SK-N-SH (cell line): Measurements from ENCODE around the gene NTSR1. TPM values are rescaled to one million over a fixed set of nuclear protein-coding genes. Genes with fewer than 3 reads are reported as not detected.

Experiments used
- CTCF ChIA-PET: fragments of 300-600, 350-600 bp; formaldehyde crosslinking; extraction: SDS; loops from one replicate; lab custom pipeline; 2021; lab: Yijun Ruan, JAX
- POLR2A ChIA-PET: fragments of 350-600 bp; sonication (Branson Sonifier 250); formaldehyde crosslinking; extraction: SDS; loops from one replicate; lab custom pipeline; 2020; ENCODE audit warnings: antibody characterized with exemption, inconsistent platforms; lab: Yijun Ruan, JAX
- DNase-seq: peaks from one replicate; pipeline ENCODE4 v3.0.0; 2012
- H2AFZ ChIP-seq: fragments of 200-600 bp; sonication (generic); 2 replicates; pipeline ENCODE4 v1.8.1; 2016; ENCODE audit warnings: antibody characterized with exemption, mild to moderate bottlenecking, low read depth
- H3F3A ChIP-seq: fragments of 200-600 bp; sonication (generic); replicated peaks from 2 replicates; pipeline ENCODE3; 2016; ENCODE audit warnings: antibody characterized with exemption, mild to moderate bottlenecking; ENCODE audit not compliant: insufficient read depth
- H3K27ac ChIP-seq, 2 experiments: fragments of 200-500 bp in 1 of 2; fragments of 200-600 bp in 1 of 2; sonication (Bioruptor generic) in 1 of 2; sonication (generic), shearing (Covaris generic) in 1 of 2; 2 replicates each; pipeline versions ENCODE4 v1.5.1 to v1.6.1; 2014 to 2016; ENCODE audit warnings: low read depth in 2 of 2, inconsistent platforms in 1 of 2, low read length in 1 of 2, mild to moderate bottlenecking in 1 of 2, mixed read lengths in 1 of 2
- H3K27me3 ChIP-seq: fragments of 200-600 bp; sonication (generic), shearing (Covaris generic); 2 replicates; pipeline ENCODE4 v1.6.1; 2016; ENCODE audit warnings: mixed run types; ENCODE audit not compliant: insufficient read depth
- H3K36me3 ChIP-seq, 2 experiments: fragments of 200-500 bp in 1 of 2; fragments of 200-600 bp in 1 of 2; sonication (Bioruptor generic) in 1 of 2; sonication (generic) in 1 of 2; replicated peaks in 1 of 2; 2 replicates each; pipeline versions ENCODE3 to v1.5.1; 2014 to 2016; ENCODE audit warnings: low read length in 1 of 2, mild to moderate bottlenecking in 1 of 2; ENCODE audit not compliant: insufficient read depth in 2 of 2, control insufficient read depth in 1 of 2
- H3K4me1 ChIP-seq, 2 experiments: fragments of 200-500 bp in 1 of 2; fragments of 200-600 bp in 1 of 2; sonication (Bioruptor generic) in 1 of 2; sonication (generic), shearing (Covaris generic) in 1 of 2; 2 replicates each; pipeline versions ENCODE4 v1.5.1 to v1.6.1; 2014 to 2016; ENCODE audit warnings: low read depth in 1 of 2, low read length in 1 of 2, mixed run types in 1 of 2; ENCODE audit not compliant: insufficient read depth in 2 of 2, control insufficient read depth in 1 of 2
- H3K4me2 ChIP-seq: fragments of 200-600 bp; sonication (generic), shearing (Covaris generic); 2 replicates; pipeline ENCODE4 v1.6.1; 2017; ENCODE audit warnings: mixed run types
- H3K4me3 ChIP-seq, 2 experiments: fragments of 200-500 bp in 1 of 2; fragments of 200-600 bp in 1 of 2; sonication (Bioruptor generic) in 1 of 2; sonication (generic), shearing (Covaris generic) in 1 of 2; 2 replicates each; pipeline versions ENCODE4 v1.5.1 to v1.8.1; 2014 to 2016; ENCODE audit warnings: low read depth in 2 of 2, inconsistent platforms in 1 of 2, low read length in 1 of 2, mild to moderate bottlenecking in 1 of 2, mixed read lengths in 1 of 2, moderate library complexity in 1 of 2
- H3K79me2 ChIP-seq: fragments of 200-600 bp; sonication (generic); 2 replicates; pipeline ENCODE4 v1.8.1; 2017; ENCODE audit warnings: mild to moderate bottlenecking; ENCODE audit not compliant: insufficient read depth
- H3K9ac ChIP-seq: fragments of 200-600 bp; sonication (generic); 2 replicates; pipeline ENCODE4 v1.6.1; 2017; ENCODE audit warnings: mixed run types
- H3K9me2 ChIP-seq: fragments of 200-600 bp; sonication (generic); 2 replicates; pipeline ENCODE4 v1.6.1; 2017; ENCODE audit warnings: mixed run types
- H3K9me3 ChIP-seq: fragments of 200-600 bp; sonication (generic); 2 replicates; pipeline ENCODE4 v1.6.1; 2017; ENCODE audit warnings: mixed run types, mild to moderate bottlenecking, moderate library complexity
- H4K20me1 ChIP-seq: fragments of 200-600 bp; sonication (generic); 2 replicates; pipeline ENCODE4 v1.6.1; 2017; ENCODE audit warnings: mild to moderate bottlenecking, mixed run types; ENCODE audit not compliant: insufficient read depth
- CHD2 ChIP-seq: fragments of 150-350 bp; IDR thresholded peaks from 2 replicates; pipeline ENCODE4 v1.6.1; 2018; ENCODE audit warnings: low read length; ENCODE audit not compliant: partially characterized antibody
- MXI1 ChIP-seq: IDR thresholded peaks from 2 replicates; pipeline ENCODE4 v1.6.1; 2012; ENCODE audit warnings: mild to moderate bottlenecking, low read depth, low read length, improper control_type of control experiment
- NRF1 ChIP-seq: IDR thresholded peaks from 2 replicates; pipeline ENCODE4 v1.6.1; 2012; ENCODE audit warnings: low read depth, mild to moderate bottlenecking, low read length
- POLR2AphosphoS5 ChIP-seq: IDR thresholded peaks from 2 replicates; pipeline ENCODE4 v1.6.1; 2012; ENCODE audit warnings: low read depth, low read length
- RCOR1 ChIP-seq: fragments of 150-350 bp; IDR thresholded peaks from 2 replicates; pipeline ENCODE4 v1.6.1; 2017; ENCODE audit warnings: antibody characterized with exemption, low read length
- RXRA ChIP-seq: IDR thresholded peaks from 2 replicates; pipeline ENCODE4 v1.4.0; 2012; ENCODE audit warnings: low read depth, mild to moderate bottlenecking, borderline replicate concordance
- SIN3A ChIP-seq: IDR thresholded peaks from 2 replicates; pipeline ENCODE4 v1.6.1; 2012; ENCODE audit warnings: low read depth, mild to moderate bottlenecking, low read length, moderate library complexity, borderline replicate concordance
- TCF12 ChIP-seq: IDR thresholded peaks from 2 replicates; pipeline ENCODE4 v1.4.0; 2012
- WGBS: methylation state at CpG from one replicate; pipeline ENCODE4 v1.1.6; 2017; ENCODE audit warnings: low lambda C conversion rate; 5-methylcytosine and 5-hydroxymethylcytosine counted together
- polyA plus RNA-seq, 3 experiments: library from polyadenylated mRNA; depleted of rRNA; stranded (reverse); fragments of >200 nt; gene quantifications; 2 replicates each; pipeline ENCODE4 v1.2.3, GENCODE V29; 2012
- TF ChIP-seq, protein P1 (sequence below): IDR thresholded peaks from 2 replicates; pipeline ENCODE4 v1.4.0; 2012; ENCODE audit warnings: low read depth
- TF ChIP-seq, protein P2 (sequence below): fragments of 150-350 bp; IDR thresholded peaks from 2 replicates; pipeline ENCODE4 v1.6.1; 2017; ENCODE audit warnings: antibody characterized with exemption, low read length, low read depth, borderline replicate concordance
- TF ChIP-seq, protein P3 (sequence below): IDR thresholded peaks from 2 replicates; pipeline ENCODE4; 2012
- TF ChIP-seq, protein P4 (sequence below): fragments of 150-350 bp; IDR thresholded peaks from 2 replicates; pipeline ENCODE4 v1.6.1; 2016; ENCODE audit warnings: mild to moderate bottlenecking, low read depth, low read length

The NTSR1 gene
- polyA plus RNA-seq, 1 of the 3 experiments (the other 2 are of a cell fraction) = 8.2 TPM

DNA sequence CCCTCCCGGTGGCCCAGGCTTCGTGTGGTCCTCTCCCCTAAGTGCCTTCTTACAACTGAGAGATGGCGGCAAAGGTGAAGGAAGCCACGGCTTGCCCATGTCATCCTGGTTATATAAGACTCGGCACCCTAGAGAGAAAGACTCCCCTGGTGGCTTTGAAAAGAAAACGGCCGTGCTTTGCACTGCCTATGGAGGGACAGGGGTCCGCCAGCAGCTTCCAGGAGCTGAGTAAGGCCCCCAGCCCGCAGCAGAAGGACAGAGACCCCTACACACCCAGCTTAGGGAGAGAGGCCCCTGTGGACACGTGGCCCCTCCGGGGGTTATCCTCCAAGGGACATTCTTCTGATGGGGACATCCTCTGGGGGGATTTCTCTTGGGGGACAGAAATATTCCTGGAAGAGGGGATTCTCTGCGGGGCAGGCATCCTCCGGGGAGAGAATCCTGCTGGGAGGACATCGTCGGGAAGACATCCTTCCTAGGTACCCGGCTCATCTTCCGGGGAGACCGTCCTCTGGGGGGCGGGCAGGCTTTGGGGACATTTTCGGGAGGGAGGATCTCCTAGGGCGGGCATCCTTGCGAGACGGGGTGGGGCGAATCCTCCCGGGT is 95.5 kb downstream of the NTSR1 start (continued):
- TF ChIP-seq RXRA (no peak), TCF12 (no peak), NRF1 (no peak)
- TF ChIP-seq, protein P1, sequence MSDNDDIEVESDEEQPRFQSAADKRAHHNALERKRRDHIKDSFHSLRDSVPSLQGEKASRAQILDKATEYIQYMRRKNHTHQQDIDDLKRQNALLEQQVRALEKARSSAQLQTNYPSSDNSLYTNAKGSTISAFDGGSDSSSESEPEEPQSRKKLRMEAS = no peak
- TF ChIP-seq, protein P2, sequence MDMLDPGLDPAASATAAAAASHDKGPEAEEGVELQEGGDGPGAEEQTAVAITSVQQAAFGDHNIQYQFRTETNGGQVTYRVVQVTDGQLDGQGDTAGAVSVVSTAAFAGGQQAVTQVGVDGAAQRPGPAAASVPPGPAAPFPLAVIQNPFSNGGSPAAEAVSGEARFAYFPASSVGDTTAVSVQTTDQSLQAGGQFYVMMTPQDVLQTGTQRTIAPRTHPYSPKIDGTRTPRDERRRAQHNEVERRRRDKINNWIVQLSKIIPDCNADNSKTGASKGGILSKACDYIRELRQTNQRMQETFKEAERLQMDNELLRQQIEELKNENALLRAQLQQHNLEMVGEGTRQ = no peak
- TF ChIP-seq, protein P3, sequence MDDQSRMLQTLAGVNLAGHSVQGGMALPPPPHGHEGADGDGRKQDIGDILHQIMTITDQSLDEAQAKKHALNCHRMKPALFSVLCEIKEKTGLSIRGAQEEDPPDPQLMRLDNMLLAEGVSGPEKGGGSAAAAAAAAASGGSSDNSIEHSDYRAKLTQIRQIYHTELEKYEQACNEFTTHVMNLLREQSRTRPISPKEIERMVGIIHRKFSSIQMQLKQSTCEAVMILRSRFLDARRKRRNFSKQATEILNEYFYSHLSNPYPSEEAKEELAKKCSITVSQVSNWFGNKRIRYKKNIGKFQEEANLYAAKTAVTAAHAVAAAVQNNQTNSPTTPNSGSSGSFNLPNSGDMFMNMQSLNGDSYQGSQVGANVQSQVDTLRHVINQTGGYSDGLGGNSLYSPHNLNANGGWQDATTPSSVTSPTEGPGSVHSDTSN = no peak

DNA sequence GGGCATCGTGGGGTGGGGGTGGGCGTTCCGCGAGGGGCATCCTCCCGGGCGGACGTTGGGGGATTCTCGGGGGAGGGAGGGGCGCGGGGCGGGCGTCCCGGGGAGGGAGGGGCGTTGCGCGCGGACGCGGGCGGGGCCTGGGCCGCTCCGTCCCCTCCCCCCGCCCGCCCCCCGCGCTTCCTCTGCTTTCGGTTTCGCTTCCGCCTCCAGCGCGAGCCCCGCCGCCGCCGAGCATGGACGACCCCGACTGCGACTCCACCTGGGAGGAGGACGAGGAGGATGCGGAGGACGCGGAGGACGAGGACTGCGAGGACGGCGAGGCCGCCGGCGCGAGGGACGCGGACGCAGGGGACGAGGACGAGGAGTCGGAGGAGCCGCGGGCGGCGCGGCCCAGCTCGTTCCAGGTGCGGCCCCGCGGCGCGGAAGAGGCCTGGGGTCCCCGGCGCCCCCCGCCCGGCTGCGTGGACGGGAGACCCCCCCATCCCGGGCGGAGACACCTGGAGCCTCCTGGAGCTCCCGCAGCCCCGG is 96.1 kb downstream of the NTSR1 start, which contains the start of gene OGFR:
TSS of gene OGFR (plus strand) at position 209 of the 528 bp plus-strand sequence. CDS start at position 234, 25 bp downstream.
- Histone ChIP-seq H4K20me1 (peaks cover 26% of the 10 kb centered on the region), H3K27ac (peak within 1 kb of the TSS; percentile 33 to 67; a peak in 3 of 4 replicates), H3K4me1 (peaks cover 10 to 27% of the 10 kb centered on the region in 2 experiments; a peak in 2 of 4 replicates), H3K79me2 (peaks cover 30% of the 10 kb centered on the region), H3K9me3 (no peaks in the 10 kb centered on the region), H3F3A (peaks cover 12% of the 10 kb centered on the region), H3K9me2 (no peaks in the 10 kb centered on the region), H3K27me3 (no peaks in the 10 kb centered on the region), H3K9ac (peak within 1 kb of the TSS; percentile 80), H3K4me2 (peak within 1 kb of the TSS; percentile 96), H2AFZ (peak within 1 kb of the TSS; percentile 94), H3K36me3 (peaks cover 22 to 32% of the 10 kb centered on the region in 2 experiments), H3K4me3 (peak within 1 kb of the TSS; percentile 85 to 92)
- ChIA-PET POLR2A (interaction anchor here (1.0 kb wide), 1 partner anchor 14 kb away, joined by 3 read pairs; no protein-coding TSS in a partner anchor), CTCF (interaction anchor here (2.6 to 3.8 kb wide), 2 partner anchors 11 to 13 kb away, joined by 13 to 17 read pairs; no protein-coding TSS in a partner anchor)
- TF ChIP-seq RCOR1 = no peak
- TF ChIP-seq MXI1 = peak; percentile 53; the same call in 1 of the 2 replicates
- TF ChIP-seq POLR2AphosphoS5 = peak; percentile 28; the same call in 1 of the 2 replicates
- DNase-seq = peak; percentile 96
- WGBS = 1% methylated on average over 13 of the region's 77 CpGs

DNA sequence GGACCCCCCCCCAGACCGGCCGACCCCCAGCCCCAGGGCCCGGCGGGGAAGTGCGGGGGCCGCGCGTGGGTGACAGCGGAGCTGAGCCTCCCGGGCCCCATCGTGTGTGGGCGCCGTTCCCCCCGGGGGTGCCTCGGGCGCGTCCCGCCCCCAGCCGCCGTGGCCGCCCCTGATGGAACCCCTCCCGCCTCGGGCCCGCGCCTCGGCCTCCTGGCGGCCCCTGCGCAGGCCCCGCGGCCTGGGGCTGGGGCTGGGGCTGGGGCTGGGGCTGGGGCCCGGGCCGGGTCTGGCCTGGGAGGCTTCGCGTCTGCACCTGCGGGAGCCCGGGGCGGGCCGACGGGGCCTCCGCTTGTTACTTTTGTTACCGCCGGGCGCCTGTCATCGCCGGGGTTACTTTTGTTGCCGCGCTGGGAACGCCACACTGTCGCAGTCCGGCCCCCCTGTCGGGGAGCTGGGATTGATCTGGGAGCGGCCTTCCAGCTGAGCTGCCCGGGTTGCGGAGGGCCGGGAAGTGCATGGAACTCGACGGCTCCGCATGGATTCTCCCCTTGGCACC is 96.6 kb downstream of the NTSR1 start:
- peaks cover 19 to 31% of the 10 kb centered on the region in 2 experiments for H3K36me3 ChIP-seq
- H3F3A ChIP-seq = peaks cover 12% of the 10 kb centered on the region
- H2AFZ ChIP-seq = no peak overlapping the region
- H3K4me2 ChIP-seq = peak overlapping the region; percentile 96
- peaks cover 30% of the 10 kb centered on the region for H4K20me1 ChIP-seq
- TF ChIP-seq, protein P4, sequence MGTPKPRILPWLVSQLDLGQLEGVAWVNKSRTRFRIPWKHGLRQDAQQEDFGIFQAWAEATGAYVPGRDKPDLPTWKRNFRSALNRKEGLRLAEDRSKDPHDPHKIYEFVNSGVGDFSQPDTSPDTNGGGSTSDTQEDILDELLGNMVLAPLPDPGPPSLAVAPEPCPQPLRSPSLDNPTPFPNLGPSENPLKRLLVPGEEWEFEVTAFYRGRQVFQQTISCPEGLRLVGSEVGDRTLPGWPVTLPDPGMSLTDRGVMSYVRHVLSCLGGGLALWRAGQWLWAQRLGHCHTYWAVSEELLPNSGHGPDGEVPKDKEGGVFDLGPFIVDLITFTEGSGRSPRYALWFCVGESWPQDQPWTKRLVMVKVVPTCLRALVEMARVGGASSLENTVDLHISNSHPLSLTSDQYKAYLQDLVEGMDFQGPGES = no peak
- no peak for TF ChIP-seq CHD2
- TF ChIP-seq SIN3A = no peak
- TF ChIP-seq, protein P1 = 0 out of 2 replicates have a peak, but pooled peaks have one; percentile 16
- TF ChIP-seq, all 33 proteins: peak for 1
- ChIA-PET CTCF (interaction anchor here (2.6 kb wide), 1 partner anchor 10 kb away, joined by 13 read pairs; no protein-coding TSS in a partner anchor), POLR2A (interaction anchor here (1.0 kb wide), 1 partner anchor 14 kb away, joined by 3 read pairs; no protein-coding TSS in a partner anchor)
- peak overlapping the region; percentile 85 to 92 for H3K4me3 ChIP-seq
- H3K9me2 ChIP-seq = no peaks in the 10 kb centered on the region
- H3K9me3 ChIP-seq = no peaks in the 10 kb centered on the region
- DNase-seq = peak; percentile 69
- H3K79me2 ChIP-seq = peaks cover 30% of the 10 kb centered on the region
- peak overlapping the region; percentile 80 for H3K9ac ChIP-seq
- 0% methylated on average over 11 of the region's 58 CpGs for WGBS
- H3K4me1 ChIP-seq = peaks cover 10 to 27% of the 10 kb centered on the region in 2 experiments; a peak in 2 of 4 replicates
- H3K27me3 ChIP-seq = no peaks in the 10 kb centered on the region
- H3K27ac ChIP-seq = peak overlapping the region in 1 of 2 experiments; percentile 39; a peak in 1 of 4 replicates
